Thoracic aorta (tissue), 2 donors: ENCODE results near the gene FAM200A. TPM values are rescaled to one million over a fixed set of nuclear protein-coding genes. Genes with fewer than 3 reads are reported as not detected.

Experiments used
- ATAC-seq: fragments of 150-250 bp; one replicate; pipeline ENCODE4 v1.8.0; 2017; ENCODE audit warnings: low read depth; ENCODE audit not compliant: insufficient number of reproducible peaks, low FRiP score
- DNase-seq: peaks from one replicate; pipeline ENCODE4 v3.0.0-alpha.2; 2020; ENCODE audit warnings: low spot score
- H3K27ac ChIP-seq, 2 donors: fragments of 200-600 bp; sonication (generic); 1 replicate in 1 of 2; 2 replicates in 1 of 2; pipeline ENCODE4 v1.5.1; 2016; ENCODE audit warnings: mild to moderate bottlenecking in 2 of 2, moderate library complexity in 2 of 2
- H3K27me3 ChIP-seq: fragments of 200-600 bp; sonication (generic); replicated peaks from 2 replicates; pipeline ENCODE4 v1.6.0; 2016; ENCODE audit warnings: mild to moderate bottlenecking; ENCODE audit not compliant: insufficient read depth
- H3K36me3 ChIP-seq: fragments of 200-600 bp; sonication (generic); one replicate; pipeline ENCODE4 v1.5.1; 2016
- H3K4me1 ChIP-seq, 2 donors: fragments of 200-600 bp; sonication (generic); 1 replicate in 1 of 2; 2 replicates in 1 of 2; pipeline versions ENCODE4 v1.5.1 to v1.6.0; 2016; ENCODE audit warnings: low read depth in 2 of 2, mild to moderate bottlenecking in 1 of 2; ENCODE audit not compliant: control insufficient read depth in 1 of 2
- H3K4me3 ChIP-seq: fragments of 200-600 bp; sonication (generic); 2 replicates; pipeline ENCODE4 v1.5.1; 2016; ENCODE audit warnings: mild to moderate bottlenecking
- H3K9me3 ChIP-seq: fragments of 200-600 bp; sonication (generic); 2 replicates; pipeline ENCODE4 v1.5.1; 2016
- CTCF ChIP-seq: fragments of 200-600 bp; sonication (generic); IDR thresholded peaks from one replicate; pipeline ENCODE4 v1.5.1; 2019; ENCODE audit warnings: antibody characterized with exemption
- total RNA-seq, 2 donors: library from RNA; depleted of rRNA; stranded (reverse); fragments of >200 nt; gene quantifications; one replicate each; pipeline versions ENCODE4 v1.1.0 to v1.2.3, GENCODE V29; 2016

FAM200A gene
- total RNA-seq, 2 donors from 2014 or later, result 3.1 to 4.3 TPM

DNA sequence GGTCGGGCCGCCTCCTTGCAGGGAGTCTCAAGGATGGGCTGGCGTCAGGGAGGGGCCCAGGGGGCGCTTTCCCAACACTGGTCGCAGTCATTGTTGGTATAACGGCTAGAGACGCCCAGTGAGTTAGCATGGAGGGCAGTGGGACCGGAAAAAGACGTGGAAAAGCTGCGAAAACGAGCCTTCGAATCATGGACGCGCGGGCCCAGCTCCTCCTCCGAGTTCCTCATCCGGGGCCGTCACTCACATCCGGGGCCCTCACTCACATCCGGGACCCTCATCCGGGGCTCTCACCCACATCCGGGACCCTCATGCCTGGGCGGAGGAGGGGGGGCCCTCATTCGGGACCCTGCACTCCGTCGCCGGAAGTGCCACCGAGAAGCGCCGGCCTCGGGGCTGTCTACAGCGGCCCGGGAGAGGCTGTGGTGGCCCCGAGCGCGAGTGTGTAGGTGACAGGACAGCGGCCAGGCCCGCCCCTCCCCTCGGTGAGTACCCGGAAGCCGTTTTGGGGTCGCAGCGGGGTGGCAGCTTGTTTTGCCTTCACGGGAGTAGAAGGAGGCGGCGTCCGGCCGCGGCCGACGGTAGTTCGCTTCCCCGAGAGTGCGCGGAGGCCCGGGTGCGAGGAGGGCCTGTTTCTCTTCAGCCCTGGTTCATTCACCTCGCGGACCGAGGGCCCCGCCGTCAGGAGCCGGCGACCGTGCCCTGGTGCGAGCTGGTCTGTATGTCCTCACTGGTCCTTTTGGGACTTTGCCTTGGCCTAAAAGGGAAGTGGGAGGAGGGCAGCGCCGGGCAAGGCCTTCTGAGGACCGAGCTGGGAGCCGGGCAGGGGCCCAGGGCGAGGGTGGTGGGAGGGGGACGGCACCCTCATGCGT lies 6.6 kb upstream of the FAM200A start, which contains the start of gene ZNF655:
Gene ZNF655, plus strand, starts transcription at position 337 of the 869 bp plus-strand sequence. CDS start 1,918 bp downstream, outside the sequence.
- Histone ChIP-seq H3K4me3 (peak within 1 kb of the TSS; percentile 87), H3K36me3 (peaks cover 29% of the 10 kb centered on the region), H3K27ac (peak within 1 kb of the TSS; percentile 95 to 99), H3K9me3 (no peaks in the 10 kb centered on the region), H3K27me3 (no peaks in the 10 kb centered on the region), H3K4me1 (peaks cover 11 to 34% of the 10 kb centered on the region in 2 donors)
- TF ChIP-seq CTCF, result no peak
- peak; percentile 80 for DNase-seq
- ATAC-seq, result peak; percentile 91

GRCh38 chr7:99557940-99558305 lies 6.0 kb upstream of the FAM200A start:
- ATAC-seq (no peak), DNase-seq (no peak)
- Histone ChIP-seq H3K36me3 (peaks cover 26% of the 10 kb centered on the region), H3K4me1 (peaks cover 11 to 34% of the 10 kb centered on the region in 2 donors), H3K27ac (peak overlapping the region; percentile 95 to 99), H3K4me3 (peak overlapping the region; percentile 87), H3K9me3 (no peaks in the 10 kb centered on the region), H3K27me3 (no peaks in the 10 kb centered on the region)
- no peak for TF ChIP-seq CTCF

DNA sequence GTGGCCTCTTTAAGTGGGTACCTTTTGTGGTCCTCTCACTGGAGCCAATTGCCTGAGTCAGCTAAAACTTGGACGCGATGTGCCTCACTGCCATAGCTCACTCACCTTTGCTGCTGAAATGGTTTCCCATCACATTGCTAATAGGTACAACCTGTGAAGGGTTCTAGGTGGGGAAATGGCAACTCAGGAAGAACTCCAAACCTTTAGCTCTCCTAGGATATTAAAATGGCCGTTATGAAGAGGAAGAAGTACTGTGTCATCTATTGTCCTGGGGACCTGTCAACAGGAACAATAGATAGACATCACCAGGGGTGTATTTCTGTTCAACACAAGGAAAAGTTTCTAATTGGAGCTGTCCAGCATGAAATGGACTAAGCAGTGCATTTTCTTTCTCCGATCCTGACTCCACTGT lies 5.3 kb upstream of the FAM200A start:
- Histone ChIP-seq H3K9me3 (no peaks in the 10 kb centered on the region), H3K4me1 (peaks cover 11 to 34% of the 10 kb centered on the region in 2 donors), H3K4me3 (peak overlapping the region; percentile 87), H3K27ac (peak overlapping the region; percentile 95 to 99), H3K36me3 (peaks cover 18% of the 10 kb centered on the region), H3K27me3 (no peaks in the 10 kb centered on the region)
- DNase-seq (no peak), ATAC-seq (no peak)
- TF ChIP-seq CTCF, result no peak

GRCh38 chr7:99554939-99555338 lies 3.0 kb upstream of the FAM200A start:
- H3K36me3 ChIP-seq, result no peaks in the 10 kb centered on the region
- H3K27ac ChIP-seq, result no peak overlapping the region
- DNase-seq (no peak), ATAC-seq (no peak)
- no peak overlapping the region for H3K4me3 ChIP-seq
- no peak for TF ChIP-seq CTCF
- H3K4me1 ChIP-seq, result peaks cover 11 to 29% of the 10 kb centered on the region in 2 donors
- no peaks in the 10 kb centered on the region for H3K9me3 ChIP-seq
- H3K27me3 ChIP-seq, result no peaks in the 10 kb centered on the region

- Histone ChIP-seq H3K36me3 (peaks cover 3% of the 10 kb centered on the region), H3K9me3 (no peaks in the 10 kb centered on the region), H3K4me1 (peaks cover 6 to 21% of the 10 kb centered on the region in 2 donors), H3K27me3 (no peaks in the 10 kb centered on the region), H3K27ac (no peak overlapping the region), H3K4me3 (no peak overlapping the region)
- ATAC-seq (no peak), DNase-seq (no peak)
- no peak for TF ChIP-seq CTCF
Observed at GRCh38 chr7:99553039-99553438, 1.1 kb upstream of the FAM200A start.
